ENCODE data around the gene ATAT1. TPM values are rescaled to one million over a fixed set of nuclear protein-coding genes. Genes with fewer than 3 reads are reported as not detected.
A peak's percentile ranks its signal among the peaks of the same experiment; 100 is the strongest.

ATAT1 gene
- total and polyA plus RNA-seq, 2 of the 13 experiments (the other 11 are each of a cell fraction or from before 2014, with no cell fraction given): 9.2 to 23.6 TPM

GRCh38 chr6:30616811-30617564 lies 9.7 kb upstream of the ATAT1 start, which contains the start of gene PPP1R10 (continued):
- TF ChIP-seq TCF7L2 (IDR thresholded peaks at IDR 0.05; ENCODE audit: low read depth, low read length) (no peak), WIZ (CRISPR knock-in tag; IDR thresholded peaks at IDR 0.05) (peak; percentile 79; the same call in 1 of the 2 replicates), PHB2 (IDR thresholded peaks at IDR 0.05; ENCODE audit: partially characterized antibody) (no peak), PHF8 (CRISPR knock-in tag; IDR thresholded peaks at IDR 0.05) (no peak), CREM (IDR thresholded peaks at IDR 0.05) (peak; percentile 92), CREM (CRISPR knock-in tag; IDR thresholded peaks at IDR 0.05) (no peak; the same call in 1 of the 2 replicates), BRD4 (CRISPR knock-in tag; IDR thresholded peaks at IDR 0.05) (peak; percentile 90), JARID2 (CRISPR knock-in tag; IDR thresholded peaks at IDR 0.05; ENCODE audit: insufficient replicate concordance) (no peak), STAT5B (CRISPR knock-in tag; IDR thresholded peaks at IDR 0.05) (0 out of 2 replicates have a peak, but pooled peaks have one; percentile 62), DNMT3B (CRISPR knock-in tag; conservative IDR thresholded peaks at IDR 0.05) (peak; percentile 90; the same call in 1 of the 2 replicates), ZNF20 (CRISPR knock-in tag; IDR thresholded peaks at IDR 0.05) (no peak), ZNF790 (CRISPR knock-in tag; IDR thresholded peaks at IDR 0.05; ENCODE audit: borderline replicate concordance) (no peak), RELA (CRISPR knock-in tag; IDR thresholded peaks at IDR 0.05) (0 out of 2 replicates have a peak, but pooled peaks have one; percentile 11), ZBTB33 (CRISPR knock-in tag; IDR thresholded peaks at IDR 0.05) (peak; percentile 18; the same call in 1 of the 2 replicates), ZNF44 (CRISPR knock-in tag; IDR thresholded peaks at IDR 0.05) (peak; percentile 37; the same call in 1 of the 2 replicates), PAX8 (CRISPR knock-in tag; IDR thresholded peaks at IDR 0.05; ENCODE audit: borderline replicate concordance) (no peak), HMGXB4 (CRISPR knock-in tag; IDR thresholded peaks at IDR 0.05; ENCODE audit: borderline replicate concordance in 1 of 2, low read depth in 1 of 2) (peak; percentile 17 to 32; a peak in 2 of 4 replicates), HOMEZ (CRISPR knock-in tag; IDR thresholded peaks at IDR 0.05; ENCODE audit: low read depth) (peak; percentile 64; the same call in 1 of the 2 replicates), ZNF740 (CRISPR knock-in tag; IDR thresholded peaks at IDR 0.05) (no peak), ASH2L (IDR thresholded peaks at IDR 0.05; ENCODE audit: insufficient read length, low read depth, low read length) (no peak), ZNF230 (CRISPR knock-in tag; IDR thresholded peaks at IDR 0.05) (no peak; the same call in 1 of the 2 replicates), SNAI1 (CRISPR knock-in tag; IDR thresholded peaks at IDR 0.05; ENCODE audit: borderline replicate concordance) (no peak), DBP (CRISPR knock-in tag; IDR thresholded peaks at IDR 0.05; ENCODE audit: not compliant biosample characterization) (no peak)
